ENCODE measurements around the gene RPS19BP1. TPM values are rescaled to one million over a fixed set of nuclear protein-coding genes. Genes with fewer than 3 reads are reported as not detected.

RPS19BP1 gene
- total RNA-seq, 1 donor from 2014 or later = 43.7 TPM

- DNase-seq (ENCODE audit: low spot score) = no peak
- intact Hi-C loops (cut with DNase I) = loop anchor here (2.0 kb wide), 1 partner anchor 35 kb away; no protein-coding TSS in a partner anchor
These were observed 32.4 kb downstream of the RPS19BP1 start for GRCh38 chr22:39500101-39500500.

DNA sequence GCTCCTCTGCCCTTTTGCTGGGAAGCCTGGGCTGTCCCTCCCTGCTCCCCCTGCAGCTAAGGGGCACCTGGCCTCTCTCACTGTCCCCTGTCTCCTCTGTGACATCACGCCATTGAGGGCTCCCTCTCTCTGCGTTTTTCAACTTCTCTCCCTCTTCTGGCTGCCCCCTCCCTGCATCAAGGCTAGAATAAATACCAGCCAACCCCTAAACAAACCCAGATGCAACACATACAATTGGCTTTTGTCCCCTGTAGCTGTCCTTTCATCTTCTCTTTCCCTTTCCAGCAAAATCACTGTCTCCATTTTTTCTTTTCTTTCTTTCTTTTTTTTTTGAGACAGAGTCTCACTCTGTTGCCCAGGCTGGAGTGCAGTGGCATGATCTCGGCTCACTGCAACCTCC is 33.7 kb downstream of the RPS19BP1 start:
- intact Hi-C loops (cut with DNase I) = no loop called here
- no peak for DNase-seq (ENCODE audit: low spot score)

DNA sequence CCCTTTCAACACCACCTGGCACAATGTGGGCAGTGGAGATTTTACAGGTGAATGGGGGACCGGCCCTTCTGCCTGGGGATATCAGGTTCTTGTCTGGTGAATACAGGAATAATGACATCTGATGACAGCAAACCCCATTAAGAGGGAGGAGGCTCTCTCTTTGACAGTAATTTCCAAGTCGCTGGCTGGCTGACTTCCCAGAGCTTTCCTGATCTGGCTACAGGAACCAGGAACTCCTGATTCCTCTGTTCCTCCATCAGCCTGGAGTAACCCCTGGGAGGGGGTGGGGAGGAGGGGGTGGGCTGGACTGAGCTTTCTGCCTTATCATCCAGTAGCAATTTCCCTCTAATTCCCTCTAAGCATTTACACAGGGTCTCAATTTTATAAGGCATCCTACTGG is 34.2 kb downstream of the RPS19BP1 start:
- DNase-seq (ENCODE audit: low spot score) = no peak
- intact Hi-C loops (cut with DNase I) = no loop called here

DNA sequence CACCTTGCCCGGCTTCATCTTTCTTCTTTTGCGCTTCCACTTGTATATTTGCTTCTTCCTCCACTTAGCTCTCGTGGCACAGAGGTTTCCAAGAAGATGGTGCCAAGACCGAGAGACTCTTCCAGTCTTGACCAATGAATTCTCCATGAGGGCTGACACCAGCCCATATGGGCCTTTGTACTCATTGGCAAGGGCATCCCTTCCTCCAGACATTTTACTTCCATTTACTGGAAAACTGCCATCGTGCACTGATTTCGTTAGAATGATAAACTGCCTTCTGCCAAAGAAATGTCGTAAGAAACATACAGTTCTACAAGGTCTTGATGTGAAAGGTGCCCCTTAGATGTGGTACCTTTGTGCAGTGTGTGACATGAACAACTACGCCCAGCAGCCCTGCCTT is 35.1 kb downstream of the RPS19BP1 start:
- no peak for DNase-seq (ENCODE audit: low spot score)
- intact Hi-C loops (cut with DNase I) = no loop called here

DNA sequence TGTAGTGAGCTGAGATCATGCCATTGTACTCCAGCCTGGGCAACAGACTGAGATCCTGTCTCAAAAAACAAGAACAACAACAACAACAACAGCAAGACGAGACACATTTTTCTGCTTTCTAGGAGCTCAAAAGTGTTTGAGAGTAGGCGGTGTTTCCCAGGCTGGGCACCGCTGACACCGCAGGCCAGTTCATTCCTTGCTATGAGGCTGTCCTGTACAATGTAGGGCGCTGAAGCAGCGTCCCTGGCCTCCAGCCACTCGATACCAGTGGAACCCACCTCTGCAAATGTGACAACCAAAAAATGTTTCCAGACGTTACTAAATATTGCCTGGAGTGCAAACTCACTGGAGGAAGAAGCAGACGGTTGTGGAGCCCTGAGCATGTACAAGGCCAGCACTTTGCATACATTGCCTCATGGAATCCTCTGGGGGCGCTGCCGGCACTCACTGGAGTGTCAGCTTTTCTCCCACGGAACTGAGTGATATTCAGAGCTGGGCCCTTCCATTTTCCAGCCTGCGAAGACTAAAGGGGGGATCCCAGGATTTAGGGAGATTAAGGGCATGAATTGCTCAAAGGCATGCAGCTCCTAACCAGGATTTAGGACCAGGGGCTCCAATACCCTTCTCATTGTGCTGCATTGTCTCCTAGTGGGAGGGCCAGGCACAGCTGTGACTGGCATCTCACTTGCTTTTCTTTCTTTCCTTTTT is 36.3 kb downstream of the RPS19BP1 start:
- intact Hi-C loops (cut with DNase I) = loop anchor here (1.0 kb wide), 1 partner anchor 23 kb away; no protein-coding TSS in a partner anchor
- DNase-seq (ENCODE audit: low spot score) = no peak

- intact Hi-C loops (cut with DNase I) = no loop called here
- no peak for DNase-seq (ENCODE audit: low spot score)
These were observed 38.0 kb downstream of the RPS19BP1 start for GRCh38 chr22:39494471-39495120.

- DNase-seq (ENCODE audit: low spot score) = no peak
- intact Hi-C loops (cut with DNase I) = no loop called here
These were observed 38.8 kb downstream of the RPS19BP1 start for GRCh38 chr22:39493759-39494158.

- intact Hi-C loops (cut with DNase I) = no loop called here
These were observed 40.4 kb downstream of the RPS19BP1 start for GRCh38 chr22:39492186-39492585.

DNA sequence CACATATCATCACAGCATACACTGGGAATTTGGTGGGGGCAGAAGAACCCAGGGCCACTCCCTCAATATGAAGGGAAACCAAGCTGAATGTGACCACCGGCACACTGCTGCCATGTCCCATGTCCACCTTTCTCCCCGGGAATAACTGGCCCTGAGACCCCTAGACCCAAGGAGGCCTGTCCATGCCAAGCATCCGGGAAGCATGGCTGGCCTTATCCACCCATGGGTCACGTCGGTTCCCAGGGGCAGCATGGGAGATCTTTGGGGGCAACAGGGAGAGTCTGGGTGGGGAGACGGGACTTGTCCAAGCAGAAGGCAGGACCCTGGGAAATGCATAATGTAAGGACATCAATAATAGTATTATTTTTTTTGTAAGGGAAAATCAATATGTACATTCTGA is 40.9 kb downstream of the RPS19BP1 start:
- no peak for DNase-seq (ENCODE audit: low spot score)
- intact Hi-C loops (cut with DNase I) = no loop called here

More at GRCh38 chr22:39492186-39492585, 40.4 kb downstream of the RPS19BP1 start:
- DNase-seq (ENCODE audit: low spot score) = no peak

GRCh38 chr22:39490966-39491680 is 41.4 kb downstream of the RPS19BP1 start:
- no peak for DNase-seq (ENCODE audit: low spot score)
- intact Hi-C loops (cut with DNase I) = no loop called here

DNA sequence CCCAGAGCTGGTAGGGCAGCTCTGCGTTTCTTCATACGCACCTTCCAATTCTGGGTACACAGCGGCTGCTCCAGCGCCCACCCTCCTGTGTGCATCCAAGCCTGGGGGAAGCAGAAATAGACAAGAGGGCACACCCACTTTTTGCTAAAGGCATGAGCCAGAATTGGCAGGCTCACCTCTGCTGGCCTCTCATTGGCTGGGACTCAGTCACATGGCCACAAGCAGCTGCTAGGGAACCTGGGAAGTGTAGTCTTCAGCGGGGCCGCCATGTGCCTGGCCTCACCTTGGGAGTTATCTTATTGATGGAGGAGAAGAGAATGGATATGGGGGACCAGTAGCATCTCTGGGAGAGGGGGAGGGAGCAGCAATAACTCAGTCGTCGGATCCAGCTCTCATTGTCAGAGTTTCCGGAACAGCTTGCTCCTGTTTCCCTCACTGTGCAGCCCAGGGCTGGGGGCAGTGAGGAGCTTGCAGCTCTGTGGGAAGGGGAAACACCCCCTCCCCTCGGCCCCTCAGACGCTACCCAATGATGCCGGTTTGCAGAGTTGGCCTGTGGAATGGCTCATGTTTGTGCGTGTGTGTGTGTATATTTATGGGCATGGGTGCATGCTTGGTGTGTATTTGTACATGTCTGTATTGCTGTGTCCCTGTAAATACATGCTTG is 42.3 kb downstream of the RPS19BP1 start:
- intact Hi-C loops (cut with DNase I) = no loop called here
- peak; percentile 93 for DNase-seq (ENCODE audit: low spot score)

- no peak for DNase-seq (ENCODE audit: low spot score)
- intact Hi-C loops (cut with DNase I) = no loop called here
These were observed 43.2 kb downstream of the RPS19BP1 start for GRCh38 chr22:39489094-39490068.

DNA sequence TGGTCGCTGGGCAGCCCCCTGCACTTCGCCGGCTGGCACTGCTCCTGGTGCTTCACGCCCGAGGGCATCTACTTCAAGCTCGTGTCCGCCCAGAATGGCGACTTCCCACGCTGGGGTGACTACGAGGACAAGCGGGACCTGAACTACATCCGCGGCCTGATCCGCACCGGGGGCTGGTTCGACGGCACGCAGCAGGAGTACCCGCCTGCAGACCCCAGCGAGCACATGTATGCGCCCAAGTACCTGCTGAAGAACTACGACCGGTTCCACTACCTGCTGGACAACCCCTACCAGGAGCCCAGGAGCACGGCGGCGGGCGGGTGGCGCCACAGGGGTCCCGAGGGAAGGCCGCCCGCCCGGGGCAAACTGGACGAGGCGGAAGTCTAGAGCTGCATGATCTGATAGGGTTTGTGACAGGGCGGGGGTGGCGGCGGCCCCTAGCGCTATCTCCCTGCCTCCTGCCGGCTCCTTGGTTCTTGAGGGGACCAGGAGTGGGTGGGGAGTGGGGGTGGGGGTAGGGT is 43.9 kb downstream of the RPS19BP1 start:
- intact Hi-C loops (cut with DNase I) = no loop called here
- no peak for DNase-seq (ENCODE audit: low spot score)

DNA sequence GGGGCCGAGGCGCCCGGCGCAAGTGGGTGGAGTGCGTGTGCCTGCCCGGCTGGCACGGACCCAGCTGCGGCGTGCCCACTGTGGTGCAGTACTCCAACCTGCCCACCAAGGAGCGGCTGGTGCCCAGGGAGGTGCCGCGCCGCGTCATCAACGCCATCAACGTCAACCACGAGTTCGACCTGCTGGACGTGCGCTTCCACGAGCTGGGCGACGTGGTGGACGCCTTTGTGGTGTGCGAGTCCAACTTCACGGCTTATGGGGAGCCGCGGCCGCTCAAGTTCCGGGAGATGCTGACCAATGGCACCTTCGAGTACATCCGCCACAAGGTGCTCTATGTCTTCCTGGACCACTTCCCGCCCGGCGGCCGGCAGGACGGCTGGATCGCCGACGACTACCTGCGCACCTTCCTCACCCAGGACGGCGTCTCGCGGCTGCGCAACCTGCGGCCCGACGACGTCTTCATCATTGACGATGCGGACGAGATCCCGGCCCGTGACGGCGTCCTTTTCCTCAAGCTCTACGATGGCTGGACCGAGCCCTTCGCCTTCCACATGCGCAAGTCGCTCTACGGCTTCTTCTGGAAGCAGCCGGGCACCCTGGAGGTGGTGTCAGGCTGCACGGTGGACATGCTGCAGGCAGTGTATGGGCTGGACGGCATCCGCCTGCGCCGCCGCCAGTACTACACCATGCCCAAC is 44.6 kb downstream of the RPS19BP1 start:
- intact Hi-C loops (cut with DNase I) = no loop called here
- DNase-seq (ENCODE audit: low spot score) = no peak

DNA sequence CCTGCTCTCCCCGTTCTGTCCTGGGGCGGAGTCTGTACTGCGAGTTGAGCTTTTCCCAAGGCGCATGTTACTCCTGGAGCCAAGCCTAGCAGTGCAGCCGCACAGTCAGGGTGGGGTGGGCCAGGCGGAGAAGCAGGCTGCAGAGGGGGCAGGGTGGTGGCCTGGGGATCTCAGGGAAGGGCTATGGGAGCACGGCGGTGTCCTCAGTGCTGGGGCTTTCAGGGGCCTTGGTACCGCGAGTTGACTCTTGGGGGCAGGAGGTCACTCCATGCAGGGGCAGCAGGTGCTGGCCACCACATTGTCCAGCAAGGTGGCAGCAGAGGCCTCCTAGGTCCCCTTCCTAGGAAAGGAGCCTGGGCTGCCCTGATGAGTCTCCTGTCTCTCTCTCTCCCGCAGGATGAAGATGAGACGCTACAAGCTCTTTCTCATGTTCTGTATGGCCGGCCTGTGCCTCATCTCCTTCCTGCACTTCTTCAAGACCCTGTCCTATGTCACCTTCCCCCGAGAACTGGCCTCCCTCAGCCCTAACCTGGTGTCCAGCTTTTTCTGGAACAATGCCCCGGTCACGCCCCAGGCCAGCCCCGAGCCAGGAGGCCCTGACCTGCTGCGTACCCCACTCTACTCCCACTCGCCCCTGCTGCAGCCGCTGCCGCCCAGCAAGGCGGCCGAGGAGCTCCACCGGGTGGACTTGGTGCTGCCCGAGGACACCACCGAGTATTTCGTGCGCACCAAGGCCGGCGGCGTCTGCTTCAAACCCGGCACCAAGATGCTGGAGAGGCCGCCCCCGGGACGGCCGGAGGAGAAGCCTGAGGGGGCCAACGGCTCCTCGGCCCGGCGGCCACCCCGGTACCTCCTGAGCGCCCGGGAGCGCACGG is 45.4 kb downstream of the RPS19BP1 start:
- intact Hi-C loops (cut with DNase I) = no loop called here
- DNase-seq (ENCODE audit: low spot score) = no peak

GRCh38 chr22:39482768-39483167 is 49.8 kb downstream of the RPS19BP1 start:
- DNase-seq (ENCODE audit: low spot score) = no peak
- intact Hi-C loops (cut with DNase I) = no loop called here

DNA sequence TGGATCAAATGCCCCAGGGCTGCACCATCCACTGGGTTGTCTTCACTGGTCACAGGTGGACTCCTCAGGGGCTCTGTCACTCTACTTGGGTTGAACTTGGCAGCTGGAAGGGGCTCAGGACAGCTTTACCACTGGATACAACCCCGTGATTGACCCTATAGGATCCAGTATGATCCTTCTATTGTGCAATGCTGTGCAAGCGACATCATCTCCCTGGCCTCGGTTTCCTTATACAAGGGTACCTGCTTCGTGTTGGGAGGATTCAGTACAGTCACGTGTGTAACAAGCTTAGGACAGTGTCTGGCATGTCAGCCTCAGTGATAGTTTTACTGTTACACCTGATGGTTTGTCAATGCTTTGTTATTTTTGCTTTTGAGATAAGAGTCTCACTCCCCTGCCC is 51.0 kb downstream of the RPS19BP1 start:
- DNase-seq (ENCODE audit: low spot score) = no peak
- intact Hi-C loops (cut with DNase I) = no loop called here
